IMR-90 (cell line): ENCODE measurements around the gene TTC39C. TPM values are rescaled to one million over a fixed set of nuclear protein-coding genes. Genes with fewer than 3 reads are reported as not detected.

Source experiments
- ATAC-seq: fragments of 200-7000 bp; cut with Tn5 transposase; 2 replicates; pipeline ENCODE4 v1.9.1; 2020; ENCODE audit warnings: low read depth, mild to moderate bottlenecking, moderate library complexity
- BruUV-seq: library from RNA; stranded (reverse); fragments of 400-500 nt; replicated peaks from 2 replicates; lab custom pipeline; 2021; lab: Mats Ljungman, UMichigan
- CTCF ChIA-PET: fragments of 300-600 bp; formaldehyde crosslinking; extraction: SDS; loops from one replicate; lab custom pipeline; 2021; ENCODE audit warnings: antibody characterized with exemption; lab: Yijun Ruan, JAX
- POLR2A ChIA-PET: fragments of 300-600 bp; sonication (Branson Sonifier 250); formaldehyde crosslinking; loops from one replicate; lab custom pipeline; 2022; ENCODE audit warnings: antibody characterized with exemption; ENCODE audit not compliant: unreplicated experiment; lab: Charles Lee
- DNase-seq: peaks from one replicate; pipeline ENCODE4 v3.0.0; 2013
- H2AFZ ChIP-seq: replicated peaks from 2 replicates; pipeline ENCODE3; 2013; ENCODE audit warnings: low read length, mild to moderate bottlenecking; ENCODE audit not compliant: poor library complexity
- H2AK5ac ChIP-seq: 2 replicates; pipeline ENCODE4 v1.6.1; 2013; ENCODE audit warnings: low read depth, low read length, inconsistent platforms
- H2AK9ac ChIP-seq: replicated peaks from 2 replicates; pipeline ENCODE3; 2013; ENCODE audit warnings: mild to moderate bottlenecking, low read depth, low read length, moderate library complexity; ENCODE audit not compliant: poor library complexity
- H2BK120ac ChIP-seq: 2 replicates; pipeline ENCODE4 v1.6.1; 2013; ENCODE audit warnings: low read depth, low read length, inconsistent platforms
- H2BK15ac ChIP-seq: 3 replicates; pipeline ENCODE4 v1.6.1; 2013; ENCODE audit warnings: low read depth, low read length, inconsistent platforms
- H2BK20ac ChIP-seq: 2 replicates; pipeline ENCODE4 v1.6.1; 2013; ENCODE audit warnings: low read depth, mild to moderate bottlenecking, inconsistent platforms, low read length, moderate library complexity
- H2BK5ac ChIP-seq: 2 replicates; pipeline ENCODE4 v1.6.1; 2013; ENCODE audit warnings: mild to moderate bottlenecking, low read depth, low read length, inconsistent platforms; ENCODE audit not compliant: poor library complexity, severe bottlenecking
- H3K14ac ChIP-seq: replicated peaks from 2 replicates; pipeline ENCODE4 v1.6.1; 2013; ENCODE audit warnings: low read depth, low read length, inconsistent platforms
- H3K18ac ChIP-seq: 2 replicates; pipeline ENCODE4 v1.6.1; 2013; ENCODE audit warnings: low read depth, low read length, control low read depth
- H3K23ac ChIP-seq: 2 replicates; pipeline ENCODE4 v1.6.1; 2013; ENCODE audit warnings: low read depth, low read length, inconsistent platforms
- H3K27ac ChIP-seq: 2 replicates; pipeline ENCODE4 v1.5.1; 2013; ENCODE audit warnings: mild to moderate bottlenecking, control low read depth, low read length; ENCODE audit not compliant: insufficient read depth
- H3K27me3 ChIP-seq: 2 replicates; pipeline ENCODE4 v1.6.1; 2013; ENCODE audit warnings: low read length; ENCODE audit not compliant: control insufficient read depth, insufficient read depth
- H3K36me3 ChIP-seq: 2 replicates; pipeline ENCODE4 v1.6.1; 2013; ENCODE audit warnings: low read length, mixed read lengths; ENCODE audit not compliant: control insufficient read depth, insufficient read depth
- H3K4ac ChIP-seq: 2 replicates; pipeline ENCODE4 v1.6.1; 2013; ENCODE audit warnings: low read depth, low read length, inconsistent platforms
- H3K4me1 ChIP-seq: 2 replicates; pipeline ENCODE4 v1.6.1; 2013; ENCODE audit warnings: low read length, mixed read lengths; ENCODE audit not compliant: control insufficient read depth, insufficient read depth
- H3K4me2 ChIP-seq: 2 replicates; pipeline ENCODE4 v1.6.1; 2013; ENCODE audit warnings: low read depth, mild to moderate bottlenecking, control low read depth, low read length, moderate library complexity
- H3K4me3 ChIP-seq: 2 replicates; pipeline ENCODE4 v1.5.1; 2013; ENCODE audit warnings: low read depth, mild to moderate bottlenecking, control low read depth, low read length, moderate library complexity; ENCODE audit not compliant: insufficient read depth
- H3K56ac ChIP-seq: 2 replicates; pipeline ENCODE4 v1.6.1; 2013; ENCODE audit warnings: low read length, inconsistent platforms; ENCODE audit not compliant: insufficient read depth; ENCODE audit errors: extremely low read depth
- H3K79me1 ChIP-seq, 2 experiments: 2 replicates each; pipeline ENCODE4 v1.6.1; 2013; ENCODE audit warnings: low read length in 2 of 2, inconsistent platforms in 1 of 2, low read depth in 1 of 2
- H3K9ac ChIP-seq: 2 replicates; pipeline ENCODE4 v1.6.1; 2013; ENCODE audit warnings: low read depth, low read length, control low read depth
- H3K9me1 ChIP-seq: 2 replicates; pipeline ENCODE4 v1.6.1; 2013; ENCODE audit warnings: low read length, inconsistent platforms; ENCODE audit not compliant: insufficient read depth
- H3K9me3 ChIP-seq: 2 replicates; pipeline ENCODE4 v1.6.1; 2013; ENCODE audit warnings: low read length; ENCODE audit not compliant: control insufficient read depth, insufficient read depth
- H4K20me1 ChIP-seq: 2 replicates; pipeline ENCODE4 v1.6.1; 2013; ENCODE audit warnings: low read length, inconsistent platforms; ENCODE audit not compliant: insufficient read depth
- H4K5ac ChIP-seq: 2 replicates; pipeline ENCODE4 v1.6.1; 2013; ENCODE audit warnings: mild to moderate bottlenecking, low read depth, low read length, control low read depth
- H4K8ac ChIP-seq, 2 experiments: 2 replicates each; pipeline ENCODE4 v1.6.1; 2013; ENCODE audit warnings: low read depth in 2 of 2, low read length in 2 of 2, control low read depth in 1 of 2, inconsistent platforms in 1 of 2
- H4K91ac ChIP-seq: 2 replicates; pipeline ENCODE4 v1.6.1; 2013; ENCODE audit warnings: low read depth, low read length, inconsistent platforms; ENCODE audit not compliant: insufficient read depth
- BHLHE40 ChIP-seq: fragments of 150-350 bp; IDR thresholded peaks from 2 replicates; pipeline ENCODE4 v1.6.1; 2016; ENCODE audit warnings: mild to moderate bottlenecking, low read depth, low read length
- MXI1 ChIP-seq: IDR thresholded peaks from 2 replicates; pipeline ENCODE4 v1.6.1; 2012; ENCODE audit warnings: low read depth, mild to moderate bottlenecking, low read length, moderate library complexity, borderline replicate concordance
- USF2 ChIP-seq: fragments of 150-350 bp; IDR thresholded peaks from 2 replicates; pipeline ENCODE4 v1.6.1; 2017; ENCODE audit warnings: mild to moderate bottlenecking, antibody characterized with exemption, low read length, low read depth
- dilution Hi-C: fragments of 300-500 bp; cut with HindIII; formaldehyde crosslinking; loops from one replicate; pipeline ENCODE4 v1.14.3; 2018; ENCODE audit warnings: low sequenced_read_pairs; ENCODE audit not compliant: unreplicated experiment
- in situ Hi-C: fragments of 300-500 bp; cut with MboI; formaldehyde crosslinking; loops from 3 replicates; pipeline ENCODE4 v1.14.3; 2019; ENCODE audit warnings: low sequenced_read_pairs, inconsistent platforms, mixed read lengths
- intact Hi-C: fragments of 100-400 bp; cut with micrococcal nuclease; formaldehyde crosslinking; loops from 2 replicates; pipeline ENCODE4 v1.10.0; 2022
- polyA plus RNA-seq, 3 experiments: library from polyadenylated mRNA; depleted of rRNA; stranded (reverse); fragments of >200 nt; gene quantifications; 2 replicates each; pipeline ENCODE4 v1.2.3, GENCODE V29; 2012; ENCODE audit warnings: low replicate concordance in 1 of 3
- total RNA-seq: library from RNA; depleted of rRNA; stranded (reverse); fragments of >200 nt; gene quantifications from 2 replicates; pipeline ENCODE4 v1.2.3, GENCODE V29; 2012

The TTC39C gene
- total and polyA plus RNA-seq, 2 of the 4 experiments (the other 2 are of a cell fraction): 8.0 to 20.8 TPM

GRCh38 chr18:23986600-23987359 is 27.8 kb upstream of the TTC39C start:
- CTCF ChIA-PET: no interaction called here
- ATAC-seq: no peak
- POLR2A ChIA-PET: no interaction called here

More at GRCh38 chr18:23986600-23987359, 27.8 kb upstream of the TTC39C start:
- Histone ChIP-seq H4K8ac (no peak overlapping the region), H3K27ac (no peak overlapping the region), H2BK120ac (no peak overlapping the region), H2AK9ac (no peak overlapping the region), H4K20me1 (no peaks in the 10 kb centered on the region), H3K79me1 (no peaks in the 10 kb centered on the region), H3K23ac (no peak overlapping the region), H2BK15ac (no peak overlapping the region), H3K36me3 (no peaks in the 10 kb centered on the region), H3K4me1 (peaks cover 11% of the 10 kb centered on the region), H3K4me3 (no peak overlapping the region), H3K56ac (no peak overlapping the region), H3K14ac (no peak overlapping the region), H3K4ac (no peak overlapping the region), H4K5ac (no peak overlapping the region), H2AFZ (no peak overlapping the region), H3K18ac (no peak overlapping the region), H2AK5ac (no peak overlapping the region), H3K9me1 (peaks cover 5% of the 10 kb centered on the region), H3K4me2 (no peak overlapping the region), H3K9ac (no peak overlapping the region), H2BK5ac (no peak overlapping the region), H2BK20ac (no peak overlapping the region), H4K91ac (no peak overlapping the region), H3K27me3 (no peaks in the 10 kb centered on the region), H3K9me3 (0 out of 2 replicates have a peak, but pooled peaks cover 2% of the 10 kb centered on the region)
- intact Hi-C loops (no loop called here), in situ Hi-C loops (no loop called here), dilution Hi-C loops (no loop called here)
- DNase-seq: no peak
- TF ChIP-seq BHLHE40 (no peak), MXI1 (no peak), USF2 (no peak)
- BruUV-seq: no TSS peak
